ENCODE data around the gene PRG3. TPM values are rescaled to one million over a fixed set of nuclear protein-coding genes. Genes with fewer than 3 reads are reported as not detected.

The PRG3 gene
- total RNA-seq, 3 donors from 2014 or later, result not detected

DNA sequence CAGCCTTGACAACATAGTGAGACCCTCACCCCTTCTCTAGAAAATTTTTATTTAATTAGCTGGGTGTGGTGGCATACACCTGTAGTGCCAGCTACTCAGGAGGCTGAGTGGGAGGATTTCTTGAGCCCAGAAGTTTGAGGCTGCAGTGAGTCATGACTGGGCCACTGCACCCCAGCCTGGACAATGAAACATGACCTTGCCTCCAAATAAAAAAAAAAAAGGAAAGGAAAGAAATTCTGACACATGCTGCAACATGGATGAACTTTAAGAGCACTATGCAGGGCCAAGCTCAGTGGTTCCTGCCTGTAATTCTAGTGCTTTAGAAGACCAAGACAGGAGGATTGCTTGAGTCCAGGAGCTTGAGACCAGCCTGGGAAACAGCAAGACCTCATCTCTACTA, 37.2 kb upstream of the PRG3 start:
- Mint-ChIP-seq H3K4me3 (no peak overlapping the region), H3K27me3 (ENCODE audit: low read depth) (no peaks in the 10 kb centered on the region), H3K36me3 (ENCODE audit: insufficient read depth) (peaks cover 81% of the 10 kb centered on the region), H3K4me1 (ENCODE audit: low read depth) (peaks cover 33% of the 10 kb centered on the region), H3K9me3 (no peaks in the 10 kb centered on the region)
- ATAC-seq (no peak), DNase-seq (no peak)

DNA sequence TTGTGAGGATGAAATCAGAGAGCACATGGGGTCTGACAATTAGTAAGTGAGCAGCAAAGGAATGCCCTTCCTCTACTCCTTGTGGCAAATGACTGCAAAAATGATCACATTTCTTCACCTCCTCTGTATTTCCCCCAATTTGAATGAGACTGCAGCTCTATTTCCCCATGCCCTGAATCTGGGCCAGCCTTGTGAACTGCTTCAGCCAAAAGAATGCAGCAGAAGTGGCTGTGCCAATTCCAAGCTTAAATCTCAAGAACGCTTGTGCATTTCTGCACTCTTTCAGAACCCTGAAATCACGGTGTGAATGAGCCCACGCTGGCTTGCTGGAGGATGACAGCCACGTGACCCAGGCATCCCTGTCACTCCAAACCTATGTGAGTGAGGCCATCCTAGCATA, 36.1 kb upstream of the PRG3 start:
- ATAC-seq, result no peak
- H3K4me1 Mint-ChIP-seq (ENCODE audit: low read depth), result peaks cover 23% of the 10 kb centered on the region

DNA sequence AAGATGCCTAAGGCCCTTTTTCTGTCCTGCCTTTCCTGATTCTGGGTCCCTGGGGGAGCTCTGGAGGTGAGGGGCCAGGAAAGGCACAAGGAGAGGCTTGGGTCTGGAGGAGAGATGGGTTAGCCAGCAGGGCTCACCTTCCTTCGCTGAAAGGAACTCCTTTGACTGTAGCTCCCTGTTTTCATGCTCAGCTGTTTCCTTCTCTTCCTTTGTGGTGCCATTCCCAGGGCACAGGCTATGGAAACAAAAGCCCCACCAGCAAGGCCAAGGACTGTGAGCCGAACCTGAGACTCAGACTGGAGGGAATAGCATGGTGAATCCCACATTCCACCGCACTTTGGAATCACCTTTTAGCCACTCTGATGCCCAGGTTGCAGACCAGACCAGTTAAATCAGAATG, 35.5 kb upstream of the PRG3 start:
- ATAC-seq, result no peak
- H3K4me3 Mint-ChIP-seq, result no peak overlapping the region
- peaks cover 73% of the 10 kb centered on the region for H3K36me3 Mint-ChIP-seq (ENCODE audit: insufficient read depth)
- no peaks in the 10 kb centered on the region for H3K9me3 Mint-ChIP-seq
- peaks cover 17% of the 10 kb centered on the region for H3K4me1 Mint-ChIP-seq (ENCODE audit: low read depth)
- no peaks in the 10 kb centered on the region for H3K27me3 Mint-ChIP-seq (ENCODE audit: low read depth)
- DNase-seq, result no peak

More for the DNA sequence above, 36.1 kb upstream of the PRG3 start:
- DNase-seq, result no peak
- Mint-ChIP-seq H3K4me3 (no peak overlapping the region), H3K36me3 (ENCODE audit: insufficient read depth) (peaks cover 75% of the 10 kb centered on the region), H3K9me3 (no peaks in the 10 kb centered on the region), H3K27me3 (ENCODE audit: low read depth) (no peaks in the 10 kb centered on the region)

DNA sequence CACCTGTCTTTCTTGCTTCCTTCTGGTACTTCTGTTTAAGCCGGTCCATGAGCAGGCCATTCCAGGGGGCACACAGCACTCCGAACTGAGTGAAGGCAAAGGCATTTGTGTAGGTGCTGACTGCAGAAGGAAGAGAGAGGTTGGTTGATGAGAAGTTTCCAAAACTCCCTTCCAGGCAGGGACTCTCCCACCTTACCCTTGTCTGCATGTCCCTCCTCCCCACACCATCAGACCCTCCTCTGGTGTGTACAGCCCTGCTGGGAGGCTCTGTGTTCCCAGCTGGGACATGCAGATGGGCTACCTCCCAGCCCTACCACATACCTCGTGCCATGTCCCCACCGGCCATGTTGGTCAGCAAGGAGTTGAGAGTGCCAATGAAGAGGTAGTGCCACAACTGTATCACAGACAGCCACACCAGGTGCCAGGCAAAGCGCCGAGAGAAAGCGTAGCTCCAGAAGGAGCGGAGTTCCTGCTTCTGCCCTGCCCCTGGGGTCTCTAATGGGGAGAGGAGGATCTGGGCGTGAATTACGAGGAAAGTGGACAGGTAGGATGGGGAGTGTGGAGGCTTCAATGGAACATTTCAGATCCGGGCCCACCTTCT, 33.8 kb upstream of the PRG3 start:
- peaks cover 70% of the 10 kb centered on the region for H3K36me3 Mint-ChIP-seq (ENCODE audit: insufficient read depth)
- no peaks in the 10 kb centered on the region for H3K27me3 Mint-ChIP-seq (ENCODE audit: low read depth)
- H3K4me3 Mint-ChIP-seq, result no peak overlapping the region
- DNase-seq (no peak), ATAC-seq (no peak)
- H3K4me1 Mint-ChIP-seq (ENCODE audit: low read depth), result peaks cover 21% of the 10 kb centered on the region
- H3K9me3 Mint-ChIP-seq, result no peaks in the 10 kb centered on the region

DNA sequence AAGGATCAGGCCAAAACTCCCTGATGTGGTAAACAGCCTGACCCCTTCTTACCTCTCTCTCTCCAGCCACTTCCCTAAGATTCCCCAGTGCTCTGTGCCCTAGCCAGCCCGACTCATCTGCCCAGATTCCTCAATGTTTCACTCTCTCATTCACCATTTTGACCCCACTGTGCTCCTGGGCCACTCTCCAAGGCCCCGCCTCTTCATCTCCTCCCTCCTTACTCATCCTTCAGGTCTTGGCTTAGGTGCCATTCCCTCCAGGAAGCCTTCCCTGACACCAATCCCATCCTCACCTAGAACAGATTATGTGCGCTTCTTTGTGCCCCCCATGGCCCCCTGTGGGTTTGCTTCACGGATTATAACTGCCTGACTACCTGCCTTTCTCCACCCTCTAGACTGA, 32.7 kb upstream of the PRG3 start:
- DNase-seq, result no peak
- Mint-ChIP-seq H3K4me3 (no peak overlapping the region), H3K36me3 (ENCODE audit: insufficient read depth) (peaks cover 70% of the 10 kb centered on the region), H3K27me3 (ENCODE audit: low read depth) (no peaks in the 10 kb centered on the region), H3K4me1 (ENCODE audit: low read depth) (peaks cover 21% of the 10 kb centered on the region), H3K9me3 (no peaks in the 10 kb centered on the region)
- no peak for ATAC-seq

DNA sequence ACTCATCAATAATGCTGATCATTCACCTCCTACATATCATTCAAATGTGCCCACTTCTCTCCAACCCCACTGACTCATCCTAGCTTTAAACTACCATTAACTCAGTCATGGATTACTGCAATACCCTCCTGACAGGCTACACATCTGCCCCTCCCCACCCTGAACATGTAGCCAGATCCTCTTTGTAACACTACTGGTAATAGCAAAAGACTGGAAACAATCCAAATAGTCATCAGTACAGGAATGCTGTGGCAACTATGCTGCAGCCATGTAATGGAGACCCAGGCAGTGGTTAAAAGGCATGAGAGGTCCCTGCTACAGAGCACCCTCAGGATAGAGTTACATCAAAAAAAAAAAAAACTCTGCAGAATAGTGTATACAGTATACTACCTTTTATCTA, 29.3 kb upstream of the PRG3 start:
- DNase-seq, result no peak
- H3K36me3 Mint-ChIP-seq (ENCODE audit: insufficient read depth), result peaks cover 71% of the 10 kb centered on the region
- no peaks in the 10 kb centered on the region for H3K9me3 Mint-ChIP-seq
- H3K4me3 Mint-ChIP-seq, result no peak overlapping the region
- ATAC-seq, result no peak
- peaks cover 45% of the 10 kb centered on the region for H3K4me1 Mint-ChIP-seq (ENCODE audit: low read depth)
- H3K27me3 Mint-ChIP-seq (ENCODE audit: low read depth), result no peaks in the 10 kb centered on the region

DNA sequence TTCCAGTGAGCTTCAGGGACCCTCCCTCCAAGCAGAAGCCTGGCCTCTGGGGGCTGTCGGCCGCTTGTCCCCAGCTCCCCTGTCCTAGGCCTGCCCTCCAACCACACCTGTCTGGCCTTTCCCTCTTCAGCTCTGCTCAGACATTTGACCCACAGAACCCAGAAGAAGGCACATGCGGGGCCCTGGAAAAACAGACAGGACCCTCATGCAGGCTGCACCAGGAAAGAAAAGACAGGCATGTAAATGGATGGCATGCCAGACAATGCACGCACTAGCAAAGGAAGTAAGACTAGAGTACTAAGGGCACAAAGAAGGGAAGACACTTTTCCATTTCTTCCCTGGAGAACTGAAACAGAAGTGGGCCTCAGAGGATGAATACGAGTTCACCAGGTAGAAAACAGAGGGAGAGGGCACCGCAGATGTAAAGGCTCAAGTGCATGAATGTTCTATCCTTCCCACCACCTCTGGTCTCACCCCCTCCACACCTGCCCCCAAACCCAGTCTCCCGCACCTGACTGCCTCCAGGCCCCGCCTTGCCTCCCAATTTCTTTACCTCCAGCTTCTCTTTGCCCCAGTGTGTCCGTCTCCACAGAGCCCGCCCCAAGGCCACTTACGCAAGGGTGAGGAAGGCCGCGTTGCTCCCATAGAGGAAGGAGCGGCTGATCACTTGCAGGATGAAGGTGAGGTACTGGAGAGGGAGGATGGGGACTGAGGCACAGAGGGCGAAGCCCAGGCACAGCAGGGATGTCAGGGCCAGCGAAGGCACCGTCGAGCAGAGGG, 28.6 kb upstream of the PRG3 start:
- DNase-seq (no peak), ATAC-seq (no peak)
- peaks cover 67% of the 10 kb centered on the region for H3K36me3 Mint-ChIP-seq (ENCODE audit: insufficient read depth)
- peaks cover 47% of the 10 kb centered on the region for H3K4me1 Mint-ChIP-seq (ENCODE audit: low read depth)
- no peaks in the 10 kb centered on the region for H3K9me3 Mint-ChIP-seq
- no peak overlapping the region for H3K4me3 Mint-ChIP-seq
- no peaks in the 10 kb centered on the region for H3K27me3 Mint-ChIP-seq (ENCODE audit: low read depth)

DNA sequence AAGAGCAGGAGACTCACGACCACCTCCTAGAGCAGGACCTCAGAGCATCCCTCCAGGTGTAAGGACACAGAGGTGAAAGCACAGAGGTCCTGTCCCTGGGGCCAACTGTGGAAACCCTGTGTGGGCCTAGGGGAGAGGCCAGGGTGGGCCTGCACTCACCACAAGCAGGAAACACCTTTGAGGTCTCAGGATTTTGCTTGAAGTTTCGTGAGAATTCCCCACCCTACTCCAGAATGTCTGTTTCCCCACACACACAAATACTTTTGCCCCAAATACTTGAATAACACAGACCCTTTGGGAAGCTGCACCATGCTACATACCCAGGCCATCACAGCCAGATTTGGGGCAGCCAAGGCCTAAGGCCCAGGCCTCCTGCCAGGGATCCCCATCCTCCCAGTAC, 27.8 kb upstream of the PRG3 start:
- DNase-seq (no peak), ATAC-seq (no peak)
- Mint-ChIP-seq H3K4me1 (ENCODE audit: low read depth) (peaks cover 47% of the 10 kb centered on the region), H3K27me3 (ENCODE audit: low read depth) (no peaks in the 10 kb centered on the region), H3K36me3 (ENCODE audit: insufficient read depth) (peaks cover 63% of the 10 kb centered on the region), H3K4me3 (no peak overlapping the region), H3K9me3 (no peaks in the 10 kb centered on the region)

DNA sequence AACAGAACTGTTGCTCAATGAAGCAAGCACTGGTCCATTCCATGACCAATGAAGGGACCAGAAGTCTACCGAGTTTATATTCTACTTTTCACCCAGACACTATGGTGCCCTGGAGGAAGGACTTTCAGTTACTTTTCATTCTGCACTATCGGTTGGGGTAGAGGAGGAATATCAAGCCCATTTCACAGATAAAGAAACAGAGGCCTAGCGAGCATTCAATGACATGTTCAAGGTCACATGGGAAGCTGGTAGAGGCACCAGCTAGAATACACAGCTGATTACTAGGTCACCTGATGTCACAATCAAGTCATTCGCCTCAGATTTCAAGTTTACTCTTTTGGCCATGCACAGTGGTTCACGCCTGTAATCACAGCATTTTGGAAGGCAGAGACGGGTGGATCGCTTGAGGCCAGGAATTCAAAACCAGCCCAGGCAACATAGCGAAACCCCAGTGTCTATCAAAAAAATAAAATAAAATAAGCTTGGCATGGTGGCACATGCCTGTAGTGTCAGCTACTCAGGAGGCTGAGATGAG, 27.1 kb upstream of the PRG3 start:
- no peaks in the 10 kb centered on the region for H3K9me3 Mint-ChIP-seq
- H3K27me3 Mint-ChIP-seq (ENCODE audit: low read depth), result no peaks in the 10 kb centered on the region
- DNase-seq (no peak), ATAC-seq (no peak)
- H3K36me3 Mint-ChIP-seq (ENCODE audit: insufficient read depth), result peaks cover 55% of the 10 kb centered on the region
- peaks cover 42% of the 10 kb centered on the region for H3K4me1 Mint-ChIP-seq (ENCODE audit: low read depth)
- H3K4me3 Mint-ChIP-seq, result no peak overlapping the region

DNA sequence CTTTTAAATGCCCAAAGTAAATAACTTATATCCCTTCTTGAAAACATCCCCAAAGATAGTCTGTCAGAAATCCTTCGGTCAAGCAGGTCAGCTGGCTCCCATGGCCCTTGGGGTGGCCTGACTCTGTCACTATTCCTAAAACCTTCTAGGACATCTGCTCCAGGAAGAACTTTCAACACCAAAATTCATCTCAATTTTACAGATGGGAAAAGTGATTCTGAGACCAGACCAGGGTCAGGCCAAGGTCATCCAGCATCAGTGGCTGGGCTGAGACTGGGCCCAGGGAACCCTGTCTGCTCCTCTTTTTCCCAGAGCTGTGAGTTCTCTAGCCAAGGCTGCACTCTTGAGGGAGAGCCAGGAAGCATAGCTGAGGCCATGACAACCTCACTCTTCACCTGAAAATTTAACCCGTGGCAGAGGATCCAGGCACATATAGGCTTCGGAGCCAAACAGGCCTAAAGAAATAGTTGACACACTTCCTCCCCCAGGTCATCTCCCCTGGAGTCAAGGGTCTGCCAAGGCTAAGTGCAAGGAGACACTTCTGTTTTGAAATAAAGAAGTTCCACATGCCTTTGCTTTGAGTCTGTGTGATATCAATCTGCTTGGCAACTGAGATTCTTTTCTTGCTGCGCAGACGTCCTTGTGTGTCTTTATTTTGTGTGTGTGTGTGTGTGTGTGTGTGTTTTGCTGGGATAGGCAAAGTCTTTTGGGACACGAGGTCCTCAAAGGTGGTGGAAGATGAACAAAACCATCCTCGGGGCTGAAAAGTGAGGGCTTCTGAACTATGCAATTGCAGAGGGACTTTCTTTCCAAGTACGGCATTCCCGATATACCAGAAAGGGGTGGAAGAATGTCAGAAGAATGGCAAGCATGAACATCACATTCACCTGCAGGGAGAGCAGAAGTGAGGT, 26.3 kb upstream of the PRG3 start:
- Mint-ChIP-seq H3K9me3 (no peaks in the 10 kb centered on the region), H3K4me3 (no peak overlapping the region), H3K4me1 (ENCODE audit: low read depth) (peaks cover 42% of the 10 kb centered on the region), H3K36me3 (ENCODE audit: insufficient read depth) (peaks cover 55% of the 10 kb centered on the region), H3K27me3 (ENCODE audit: low read depth) (no peaks in the 10 kb centered on the region)
- ATAC-seq (no peak), DNase-seq (no peak)

DNA sequence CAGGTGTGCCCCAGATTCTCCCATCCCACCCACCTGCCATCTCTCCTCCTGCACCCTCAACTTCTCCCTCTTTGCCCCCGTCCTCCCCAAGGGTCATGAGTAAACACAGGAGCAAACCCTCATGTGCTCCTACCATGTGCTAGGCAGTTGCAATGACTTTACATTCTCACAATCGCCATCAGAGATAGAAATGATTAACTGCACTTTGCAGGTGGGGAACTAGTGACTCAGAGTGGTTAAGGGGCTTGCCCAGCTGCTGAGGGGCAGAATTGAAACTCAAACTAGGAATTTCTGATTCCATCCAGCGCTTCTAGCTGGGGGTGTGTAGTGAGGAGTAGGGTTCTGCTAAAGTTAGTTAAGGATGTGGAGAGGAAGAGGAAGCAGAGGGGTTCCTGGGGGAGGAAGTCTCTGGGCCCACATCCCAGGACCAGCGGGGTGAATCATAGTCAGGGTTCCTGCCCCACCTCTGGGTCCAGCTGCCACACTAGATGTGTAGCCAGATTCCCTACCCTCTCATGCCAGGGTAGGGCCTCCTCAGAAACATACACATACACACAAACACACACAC, 25.5 kb upstream of the PRG3 start:
- DNase-seq, result peak; percentile 27
- Mint-ChIP-seq H3K4me3 (peak overlapping the region; percentile 24), H3K36me3 (ENCODE audit: insufficient read depth) (peaks cover 51% of the 10 kb centered on the region), H3K9me3 (no peaks in the 10 kb centered on the region), H3K27me3 (ENCODE audit: low read depth) (no peaks in the 10 kb centered on the region), H3K4me1 (ENCODE audit: low read depth) (peaks cover 42% of the 10 kb centered on the region)
- peak; percentile 88 to 89 for ATAC-seq

DNA sequence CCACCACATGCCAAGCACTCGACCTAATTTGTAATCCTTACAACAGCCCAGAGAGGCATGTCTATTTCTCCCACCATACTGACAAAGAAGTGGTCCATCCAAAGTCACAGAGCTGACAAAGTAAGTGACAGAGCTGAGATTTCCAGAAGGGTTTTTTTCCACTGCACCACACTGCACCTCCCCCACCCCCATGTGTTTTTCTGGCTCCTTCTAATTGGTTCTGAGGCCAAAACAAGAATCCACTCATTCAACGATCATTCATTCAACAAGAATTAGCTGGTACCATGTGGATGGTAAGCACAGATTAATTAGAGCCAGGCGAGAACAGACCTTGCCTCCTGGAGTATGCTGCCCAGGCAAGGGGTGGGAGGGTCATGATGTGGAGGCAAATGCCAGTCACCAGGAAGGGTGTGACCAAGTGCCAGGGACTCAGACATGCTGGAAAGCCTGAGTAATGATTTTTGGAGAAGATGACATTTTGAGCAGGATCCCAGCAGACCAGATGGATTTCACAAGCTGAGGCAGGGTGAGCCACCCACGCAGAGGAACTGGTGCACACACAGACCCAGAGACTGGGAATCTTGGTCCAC, 24.4 kb upstream of the PRG3 start:
- peaks cover 47% of the 10 kb centered on the region for H3K36me3 Mint-ChIP-seq (ENCODE audit: insufficient read depth)

DNA sequence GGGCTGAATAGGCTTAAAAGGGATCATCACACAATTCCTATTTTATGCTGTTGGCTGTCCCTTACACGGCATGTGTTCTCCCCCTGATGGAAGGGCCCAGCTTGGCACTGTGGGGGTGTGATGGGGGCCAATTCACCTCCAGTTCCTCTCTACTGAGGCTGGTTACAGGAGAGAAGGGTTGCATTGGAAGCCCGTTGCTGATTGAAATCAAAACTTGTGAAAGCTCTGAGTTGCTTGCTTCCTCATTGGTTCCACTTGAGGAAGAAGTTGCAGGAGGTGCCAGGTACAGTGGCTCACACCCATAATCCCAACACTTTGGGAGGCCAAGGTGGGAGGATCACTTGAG, 22.8 kb upstream of the PRG3 start:
- H3K9me3 Mint-ChIP-seq, result no peaks in the 10 kb centered on the region
- no peak for ATAC-seq
- H3K27me3 Mint-ChIP-seq (ENCODE audit: low read depth), result no peaks in the 10 kb centered on the region
- peaks cover 37% of the 10 kb centered on the region for H3K4me1 Mint-ChIP-seq (ENCODE audit: low read depth)
- H3K4me3 Mint-ChIP-seq, result no peak overlapping the region
- no peak for DNase-seq
- peaks cover 36% of the 10 kb centered on the region for H3K36me3 Mint-ChIP-seq (ENCODE audit: insufficient read depth)

More for the DNA sequence above, 24.4 kb upstream of the PRG3 start:
- no peaks in the 10 kb centered on the region for H3K9me3 Mint-ChIP-seq
- no peak for ATAC-seq
- no peak overlapping the region for H3K4me3 Mint-ChIP-seq
- no peak for DNase-seq
- H3K27me3 Mint-ChIP-seq (ENCODE audit: low read depth), result no peaks in the 10 kb centered on the region
- H3K4me1 Mint-ChIP-seq (ENCODE audit: low read depth), result peaks cover 39% of the 10 kb centered on the region

All from activated T-cell treated with anti-CD3 and anti-CD28 coated beads, Interleukin-2, amount 50 U/mL, for 4 hours (primary cell).